GM21423 (cell line): ENCODE measurements around the gene SHD.
"Not testable (repeated sequence)": the region's sequence is repeated elsewhere in the genome, so short reads cannot be mapped to it uniquely, and the experiment has no call there.

Source experiments
- ATAC-seq: cut with Tn5 transposase; IDR thresholded peaks from one replicate; pipeline ENCODE4 v1.9.1; 2021; ENCODE audit warnings: mild to moderate bottlenecking, moderate library complexity; ENCODE audit not compliant: unreplicated experiment

Gene SHD

GRCh38 chr19:4266253-4267000, 12.6 kb upstream of the SHD start:
- ATAC-seq: no peak

GRCh38 chr19:4267101-4267900, 11.8 kb upstream of the SHD start:
- no peak for ATAC-seq

GRCh38 chr19:4267901-4268815, 10.9 kb upstream of the SHD start:
- no peak for ATAC-seq

- ATAC-seq: no peak
Observed at GRCh38 chr19:4268816-4269430, 10.1 kb upstream of the SHD start.

- ATAC-seq: no peak
Observed at GRCh38 chr19:4272894-4273293, 6.2 kb upstream of the SHD start.

- not testable (repeated sequence) for ATAC-seq
Observed at GRCh38 chr19:4274321-4274686, 4.8 kb upstream of the SHD start.

- no peak for ATAC-seq
Observed at GRCh38 chr19:4277191-4277696, 1.8 kb upstream of the SHD start.

GRCh38 chr19:4278010-4278409, 1.1 kb upstream of the SHD start:
- ATAC-seq: no peak

GRCh38 chr19:4279267-4279529, 132 bp downstream of the SHD start:
- no peak for ATAC-seq

- no peak for ATAC-seq
Observed at GRCh38 chr19:4279530-4280422, 710 bp downstream of the SHD start.

- no peak for ATAC-seq
Observed at GRCh38 chr19:4284176-4284958, 5.3 kb downstream of the SHD start.

GRCh38 chr19:4284974-4285373, 5.9 kb downstream of the SHD start:
- no peak for ATAC-seq

GRCh38 chr19:4286141-4286540, 7.1 kb downstream of the SHD start:
- not testable (repeated sequence) for ATAC-seq

- ATAC-seq: no peak
Observed at GRCh38 chr19:4288091-4288777, 9.2 kb downstream of the SHD start.

GRCh38 chr19:4291184-4291732, 12.2 kb downstream of the SHD start:
- no peak for ATAC-seq

- ATAC-seq: no peak
Observed at GRCh38 chr19:4292515-4292914, 13.4 kb downstream of the SHD start.

- no peak for ATAC-seq
Observed at GRCh38 chr19:4294389-4294788, 15.3 kb downstream of the SHD start.
